Central memory CD8-positive, alpha-beta T cell (primary cell): ENCODE measurements around the gene CDS2.

Source experiments
- ATAC-seq: fragments of 150-1000 bp; cut with Tn5 transposase; replicated peaks from 2 replicates; pipeline ENCODE4 v1.10.0; 2022; ENCODE audit warnings: mild to moderate bottlenecking, moderate FRiP score, moderate number of reproducible peaks; ENCODE audit not compliant: poor library complexity, severe bottlenecking; ENCODE audit errors: extremely low read depth
- DNase-seq, 2 donors: peaks; one replicate each; pipeline ENCODE4 v3.0.0; 2021; ENCODE audit warnings: low spot score in 2 of 2
- H3K27ac Mint-ChIP-seq: one replicate; pipeline ENCODE4 v1.8.0; 2022; ENCODE audit warnings: low read depth, mild to moderate bottlenecking, moderate library complexity, mixed read lengths
- H3K27me3 Mint-ChIP-seq: one replicate; pipeline ENCODE4 v1.8.0; 2022; ENCODE audit warnings: mixed read lengths
- H3K36me3 Mint-ChIP-seq: one replicate; pipeline ENCODE4 v1.8.0; 2022; ENCODE audit warnings: mild to moderate bottlenecking, moderate library complexity, mixed read lengths; ENCODE audit not compliant: insufficient read depth
- H3K4me1 Mint-ChIP-seq: one replicate; pipeline ENCODE4 v1.8.0; 2022; ENCODE audit warnings: mixed read lengths
- H3K4me3 Mint-ChIP-seq: one replicate; pipeline ENCODE4 v1.8.0; 2022; ENCODE audit warnings: mild to moderate bottlenecking, moderate library complexity, mixed read lengths
- H3K9me3 Mint-ChIP-seq: one replicate; pipeline ENCODE4 v1.8.0; 2022; ENCODE audit warnings: mixed read lengths

Gene CDS2

GRCh38 chr20:5180933-5181332 is 54.1 kb downstream of the CDS2 start:
- Mint-ChIP-seq H3K27ac (no peak overlapping the region), H3K9me3 (no peaks in the 10 kb centered on the region), H3K4me1 (no peaks in the 10 kb centered on the region), H3K4me3 (no peak overlapping the region), H3K27me3 (no peaks in the 10 kb centered on the region), H3K36me3 (peaks cover 37% of the 10 kb centered on the region)
- ATAC-seq (no peak), DNase-seq (no peak)

DNA sequence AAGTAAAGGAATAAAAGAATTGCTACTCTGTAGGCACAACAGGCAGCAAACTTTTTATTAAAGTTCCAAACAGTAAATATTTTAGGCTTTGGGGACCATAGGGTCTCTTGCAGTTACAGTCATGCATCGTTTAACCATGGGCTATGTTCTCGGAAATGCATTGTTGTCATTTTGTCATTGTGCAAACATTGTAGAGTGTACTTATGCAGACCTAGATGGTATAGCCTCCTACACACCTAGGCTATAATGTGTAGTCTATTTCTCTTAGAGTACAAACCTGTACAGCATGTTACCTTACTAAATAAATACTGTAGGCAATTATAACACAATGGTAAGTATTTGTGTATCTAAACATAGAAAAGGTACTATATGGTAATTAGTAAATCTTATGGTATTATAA is 54.7 kb downstream of the CDS2 start:
- ATAC-seq (no peak), DNase-seq (no peak)
- H3K9me3 Mint-ChIP-seq: no peaks in the 10 kb centered on the region
- no peak overlapping the region for H3K4me3 Mint-ChIP-seq
- no peaks in the 10 kb centered on the region for H3K4me1 Mint-ChIP-seq
- H3K27ac Mint-ChIP-seq: no peak overlapping the region
- no peaks in the 10 kb centered on the region for H3K27me3 Mint-ChIP-seq
- peaks cover 34% of the 10 kb centered on the region for H3K36me3 Mint-ChIP-seq

- DNase-seq: no peak
- Mint-ChIP-seq H3K4me1 (no peaks in the 10 kb centered on the region), H3K36me3 (peaks cover 36% of the 10 kb centered on the region), H3K27ac (no peak overlapping the region), H3K27me3 (no peaks in the 10 kb centered on the region), H3K9me3 (no peaks in the 10 kb centered on the region), H3K4me3 (no peak overlapping the region)
- no peak for ATAC-seq
These were observed 55.1 kb downstream of the CDS2 start for GRCh38 chr20:5181958-5182357.

DNA sequence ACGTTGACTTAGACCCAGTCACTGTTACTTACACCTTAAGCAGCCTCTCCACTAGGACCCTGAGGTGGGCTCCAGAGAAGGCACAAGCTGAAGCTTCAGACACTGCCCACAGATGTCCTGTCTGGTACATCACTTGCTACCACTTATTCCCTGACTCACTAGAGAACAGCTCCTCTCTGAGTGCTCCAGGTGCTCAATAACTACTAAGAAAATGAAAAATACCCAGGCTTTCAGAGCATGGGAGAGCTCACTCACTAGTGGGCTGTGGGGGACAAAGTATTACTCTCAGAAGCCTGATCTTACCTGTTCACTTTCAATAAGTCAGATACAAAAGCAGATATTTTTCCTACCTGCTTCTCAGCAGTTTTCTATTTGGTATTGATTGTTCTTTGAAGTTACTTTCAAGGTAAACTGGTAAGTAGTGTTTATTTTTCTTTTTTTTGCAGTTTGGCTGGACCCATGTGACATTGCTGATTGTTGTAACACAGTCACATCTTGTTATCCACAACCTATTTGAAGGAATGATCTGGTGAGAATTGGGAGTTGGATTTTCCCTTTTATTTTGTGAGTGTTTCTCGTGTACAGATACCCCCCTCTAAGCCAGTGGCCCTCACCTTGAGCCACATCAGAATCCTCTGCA is 55.9 kb downstream of the CDS2 start:
- H3K4me3 Mint-ChIP-seq: no peak overlapping the region
- DNase-seq: no peak
- H3K36me3 Mint-ChIP-seq: peaks cover 38% of the 10 kb centered on the region
- H3K27ac Mint-ChIP-seq: peak overlapping the region; percentile 27
- no peaks in the 10 kb centered on the region for H3K27me3 Mint-ChIP-seq
- no peak for ATAC-seq
- H3K9me3 Mint-ChIP-seq: no peaks in the 10 kb centered on the region
- no peaks in the 10 kb centered on the region for H3K4me1 Mint-ChIP-seq

DNA sequence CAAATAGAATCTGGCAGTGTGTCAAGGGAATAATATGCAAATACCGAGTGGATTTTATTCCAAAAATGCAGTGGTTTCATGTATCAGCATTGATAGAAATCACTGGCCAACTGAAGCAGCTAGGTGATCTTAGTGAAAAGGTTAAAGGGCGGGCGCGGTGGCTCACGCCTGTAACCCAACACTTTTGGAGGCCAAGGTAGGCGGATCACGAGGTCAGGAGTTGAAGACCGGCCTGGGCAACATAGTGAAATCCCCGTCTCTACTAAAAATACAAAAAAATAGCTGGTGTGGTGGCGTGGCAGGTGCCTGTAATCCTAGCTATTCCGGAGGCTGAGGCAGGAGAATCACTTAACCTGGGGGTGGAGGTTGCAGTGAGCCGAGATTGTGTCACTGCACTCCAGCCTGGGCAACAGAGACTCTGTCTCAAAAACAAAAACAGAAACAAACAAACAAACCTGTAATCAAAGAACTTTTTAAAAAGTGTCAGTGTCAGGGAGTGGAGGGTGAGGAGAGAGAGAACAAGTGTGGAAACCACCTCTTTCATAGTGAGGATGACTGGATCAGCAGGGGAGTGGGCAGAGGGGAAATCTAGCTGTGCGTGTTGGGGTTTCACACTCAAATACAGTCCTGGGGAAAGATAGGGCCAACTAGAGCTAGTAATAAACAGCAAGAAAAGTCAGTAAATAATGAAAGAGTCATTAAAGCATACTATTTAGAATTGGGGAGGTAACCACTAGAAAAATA is 57.1 kb downstream of the CDS2 start:
- no peaks in the 10 kb centered on the region for H3K9me3 Mint-ChIP-seq
- no peaks in the 10 kb centered on the region for H3K27me3 Mint-ChIP-seq
- no peaks in the 10 kb centered on the region for H3K4me1 Mint-ChIP-seq
- peak overlapping the region; percentile 27 for H3K27ac Mint-ChIP-seq
- DNase-seq: no peak
- no peak overlapping the region for H3K4me3 Mint-ChIP-seq
- peaks cover 36% of the 10 kb centered on the region for H3K36me3 Mint-ChIP-seq
- ATAC-seq: no peak

- ATAC-seq (no peak), DNase-seq (no peak)
- Mint-ChIP-seq H3K4me1 (no peaks in the 10 kb centered on the region), H3K4me3 (no peak overlapping the region), H3K9me3 (no peaks in the 10 kb centered on the region), H3K27me3 (no peaks in the 10 kb centered on the region), H3K27ac (peak overlapping the region; percentile 44), H3K36me3 (peaks cover 42% of the 10 kb centered on the region)
These were observed 57.9 kb downstream of the CDS2 start for GRCh38 chr20:5184684-5185083.

DNA sequence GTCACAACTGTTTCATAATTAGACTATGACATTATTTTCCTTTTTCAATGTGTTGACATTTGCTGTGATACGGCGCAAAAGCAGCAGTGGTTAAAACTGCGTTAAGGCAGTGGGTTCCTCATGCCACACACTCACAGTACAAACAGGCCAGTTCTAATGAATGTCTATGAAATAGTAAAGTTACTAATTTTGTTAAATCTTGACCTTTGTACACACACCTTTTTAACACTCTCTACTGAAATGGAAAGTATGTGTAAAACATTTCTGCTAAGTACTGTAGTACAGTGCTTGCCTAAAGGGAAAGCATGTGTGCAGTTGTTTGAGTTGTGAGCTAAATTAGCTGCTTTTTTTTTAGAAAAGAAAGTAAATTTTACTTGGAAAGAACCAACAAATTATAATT is 60.3 kb downstream of the CDS2 start:
- Mint-ChIP-seq H3K36me3 (peaks cover 48% of the 10 kb centered on the region), H3K4me1 (no peaks in the 10 kb centered on the region), H3K4me3 (no peak overlapping the region), H3K27ac (no peak overlapping the region), H3K27me3 (no peaks in the 10 kb centered on the region), H3K9me3 (no peaks in the 10 kb centered on the region)
- DNase-seq: no peak
- no peak for ATAC-seq

DNA sequence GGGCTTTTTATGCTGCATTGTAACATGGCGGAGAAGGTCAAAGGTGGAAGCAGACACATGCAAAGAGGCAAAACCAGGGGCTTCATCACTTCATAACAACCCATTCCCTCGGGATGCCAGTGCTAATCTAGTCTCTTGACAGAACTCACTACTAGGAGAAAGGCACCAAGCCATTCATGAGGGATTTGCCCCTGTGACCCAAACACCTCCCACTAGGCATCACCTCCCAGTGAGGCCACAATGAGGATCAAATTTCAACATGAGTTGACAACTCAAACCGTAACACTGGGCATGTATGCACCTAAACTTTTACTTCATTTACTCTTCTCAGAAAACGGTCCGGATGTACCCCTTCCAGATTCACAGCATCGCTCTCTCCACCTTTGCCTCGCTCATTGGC is 61.9 kb downstream of the CDS2 start:
- ATAC-seq: no peak
- H3K27ac Mint-ChIP-seq: no peak overlapping the region
- H3K9me3 Mint-ChIP-seq: no peaks in the 10 kb centered on the region
- peaks cover 44% of the 10 kb centered on the region for H3K36me3 Mint-ChIP-seq
- H3K27me3 Mint-ChIP-seq: no peaks in the 10 kb centered on the region
- no peaks in the 10 kb centered on the region for H3K4me1 Mint-ChIP-seq
- DNase-seq: no peak
- H3K4me3 Mint-ChIP-seq: no peak overlapping the region

GRCh38 chr20:5189917-5190316 is 63.1 kb downstream of the CDS2 start:
- Mint-ChIP-seq H3K4me1 (no peaks in the 10 kb centered on the region), H3K27ac (peak overlapping the region; percentile 55), H3K27me3 (no peaks in the 10 kb centered on the region)

DNA sequence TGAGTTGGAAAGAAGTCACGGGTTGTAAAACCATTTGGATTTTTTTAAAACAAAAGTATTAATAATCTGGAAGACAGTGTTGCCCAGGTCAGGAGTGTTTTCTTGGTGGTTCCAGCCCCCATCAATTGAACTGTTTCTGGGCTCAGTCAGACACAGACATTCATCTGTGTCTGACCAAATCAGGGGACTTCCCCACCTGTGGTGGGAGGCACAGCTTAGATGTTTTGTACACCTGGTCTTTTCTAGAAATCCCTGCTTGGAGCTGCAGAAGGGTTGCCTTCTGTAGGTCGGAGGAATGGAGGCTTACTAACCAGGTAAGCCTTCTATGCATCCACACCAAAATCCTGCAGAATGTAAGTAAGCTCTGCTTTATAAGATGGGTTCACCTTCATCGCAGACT is 63.6 kb downstream of the CDS2 start:
- ATAC-seq: no peak
- Mint-ChIP-seq H3K4me3 (no peak overlapping the region), H3K27ac (peak overlapping the region; percentile 55), H3K36me3 (peaks cover 40% of the 10 kb centered on the region), H3K27me3 (no peaks in the 10 kb centered on the region), H3K9me3 (no peaks in the 10 kb centered on the region), H3K4me1 (no peaks in the 10 kb centered on the region)
- no peak for DNase-seq

More at GRCh38 chr20:5189917-5190316, 63.1 kb downstream of the CDS2 start:
- Mint-ChIP-seq H3K4me3 (no peak overlapping the region), H3K36me3 (peaks cover 40% of the 10 kb centered on the region), H3K9me3 (no peaks in the 10 kb centered on the region)
- ATAC-seq: no peak
- no peak for DNase-seq

DNA sequence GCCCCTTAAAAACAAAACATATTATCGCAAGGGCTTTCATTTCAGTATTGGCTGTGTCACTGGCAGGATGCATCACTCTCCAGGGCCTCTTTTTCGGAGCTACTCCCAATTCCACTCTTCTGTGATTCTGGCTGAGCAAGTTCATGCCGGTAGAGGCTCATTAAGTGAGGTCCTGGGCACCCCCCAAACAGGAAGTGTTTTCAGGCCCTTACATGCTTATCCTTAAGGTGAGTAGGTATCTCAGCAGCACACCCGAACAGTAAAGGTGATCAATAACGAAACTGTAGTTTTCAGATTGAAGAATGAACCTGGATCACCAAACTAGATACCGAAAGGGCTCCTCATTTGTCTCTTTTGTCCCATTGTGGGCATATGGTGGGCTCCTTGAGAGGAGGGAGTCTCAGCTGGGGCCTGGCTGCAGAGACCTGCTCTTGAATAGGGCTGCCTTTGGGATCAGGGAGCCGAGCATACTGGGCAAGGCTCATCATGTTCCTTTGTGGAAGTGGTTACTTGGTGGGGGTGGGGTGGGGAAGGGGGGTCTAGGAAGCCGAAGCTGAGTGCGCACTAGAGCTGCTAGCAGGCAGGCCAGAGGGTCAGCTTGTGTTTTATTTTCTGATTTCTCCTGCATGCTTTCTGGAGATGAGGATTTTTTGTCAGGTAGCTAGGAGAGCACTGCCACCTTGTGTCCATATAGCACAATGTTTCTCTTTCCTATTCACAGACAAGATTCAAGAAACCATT is 65.2 kb downstream of the CDS2 start:
- H3K9me3 Mint-ChIP-seq: no peaks in the 10 kb centered on the region
- H3K4me3 Mint-ChIP-seq: no peak overlapping the region
- DNase-seq (peak in 1 of 2 donors; percentile 22), ATAC-seq (peak; percentile 64)
- H3K27me3 Mint-ChIP-seq: no peaks in the 10 kb centered on the region
- H3K27ac Mint-ChIP-seq: peak overlapping the region; percentile 62
- H3K36me3 Mint-ChIP-seq: peaks cover 36% of the 10 kb centered on the region
- H3K4me1 Mint-ChIP-seq: no peaks in the 10 kb centered on the region

- H3K4me3 Mint-ChIP-seq: no peak overlapping the region
- no peaks in the 10 kb centered on the region for H3K9me3 Mint-ChIP-seq
- H3K27me3 Mint-ChIP-seq: no peaks in the 10 kb centered on the region
- ATAC-seq: no peak
- DNase-seq: no peak
- peaks cover 36% of the 10 kb centered on the region for H3K36me3 Mint-ChIP-seq
- H3K27ac Mint-ChIP-seq: peak overlapping the region; percentile 62
- H3K4me1 Mint-ChIP-seq: no peaks in the 10 kb centered on the region
These were observed 66.0 kb downstream of the CDS2 start for GRCh38 chr20:5192570-5193431.
